Measurements from ENCODE around the gene HSPA12A.

Gene HSPA12A

GRCh38 chr10:116668018-116668417 is 74.3 kb downstream of the HSPA12A start:
- no peak for DNase-seq (ENCODE audit: low read depth)

GRCh38 chr10:116667484-116667883 is 74.9 kb downstream of the HSPA12A start:
- no peak for DNase-seq (ENCODE audit: low read depth)

- no peak for DNase-seq (ENCODE audit: low read depth)
Measured at GRCh38 chr10:116665541-116666125, 76.7 kb downstream of the HSPA12A start.

- no peak for DNase-seq (ENCODE audit: low read depth)
Measured at GRCh38 chr10:116664631-116665030, 77.7 kb downstream of the HSPA12A start.

GRCh38 chr10:116663342-116663741 is 79.0 kb downstream of the HSPA12A start:
- no peak for DNase-seq (ENCODE audit: low read depth)

- DNase-seq (ENCODE audit: low read depth), result no peak
Measured at GRCh38 chr10:116660860-116661259, 81.5 kb downstream of the HSPA12A start.

- DNase-seq (ENCODE audit: low read depth), result no peak
Measured at GRCh38 chr10:116659049-116659670, 83.2 kb downstream of the HSPA12A start.

GRCh38 chr10:116657863-116658551 is 84.4 kb downstream of the HSPA12A start:
- no peak for DNase-seq (ENCODE audit: low read depth)

- DNase-seq (ENCODE audit: low read depth), result no peak
Measured at GRCh38 chr10:116656044-116656443, 86.3 kb downstream of the HSPA12A start.

- no peak for DNase-seq (ENCODE audit: low read depth)
Measured at GRCh38 chr10:116655568-116655967, 86.8 kb downstream of the HSPA12A start.

- DNase-seq (ENCODE audit: low read depth), result peak; percentile 24
Measured at GRCh38 chr10:116654816-116655215, 87.5 kb downstream of the HSPA12A start.

- DNase-seq (ENCODE audit: low read depth), result no peak
Measured at GRCh38 chr10:116653885-116654284, 88.5 kb downstream of the HSPA12A start.

GRCh38 chr10:116648903-116649302 is 93.5 kb downstream of the HSPA12A start:
- no peak for DNase-seq (ENCODE audit: low read depth)

GRCh38 chr10:116646502-116646901 is 95.9 kb downstream of the HSPA12A start:
- no peak for DNase-seq (ENCODE audit: low read depth)

GRCh38 chr10:116637830-116638229 is 104.5 kb downstream of the HSPA12A start:
- DNase-seq (ENCODE audit: low read depth), result no peak

- no peak for DNase-seq (ENCODE audit: low read depth)
Measured at GRCh38 chr10:116636976-116637375, 105.4 kb downstream of the HSPA12A start.

GRCh38 chr10:116636385-116636784 is 106.0 kb downstream of the HSPA12A start:
- DNase-seq (ENCODE audit: low read depth), result no peak

- no peak for DNase-seq (ENCODE audit: low read depth)
Measured at GRCh38 chr10:116634126-116634975, 108.0 kb downstream of the HSPA12A start.

- no peak for DNase-seq (ENCODE audit: low read depth)
Measured at GRCh38 chr10:116633216-116633600, 109.2 kb downstream of the HSPA12A start.

- no peak for DNase-seq (ENCODE audit: low read depth)
Measured at GRCh38 chr10:116632596-116633215, 109.7 kb downstream of the HSPA12A start.

GRCh38 chr10:116631871-116632295 is 110.5 kb downstream of the HSPA12A start:
- DNase-seq (ENCODE audit: low read depth), result no peak

- no peak for DNase-seq (ENCODE audit: low read depth)
Measured at GRCh38 chr10:116630020-116630419, 112.3 kb downstream of the HSPA12A start.
